Skeletal muscle cell (primary cell): ENCODE data around the gene QRFP.

ENCODE experiments used
- DNase-seq: peaks from one replicate; pipeline ENCODE4 v3.0.0-alpha.2; 2010; ENCODE audit warnings: low read depth
- H3K4me3 ChIP-seq: 2 replicates; pipeline ENCODE4 v1.5.1; 2011; ENCODE audit warnings: low read depth, mild to moderate bottlenecking, control low read depth, low read length, moderate library complexity

The QRFP gene

GRCh38 chr9:130843049-130843908 is 53.3 kb downstream of the QRFP start:
- DNase-seq, result no peak
- no peak overlapping the region for H3K4me3 ChIP-seq
